HG03135 (cell line): ENCODE measurements around the gene SP2.

Experiments used
- ATAC-seq: cut with Tn5 transposase; IDR thresholded peaks from one replicate; pipeline ENCODE4 v1.9.1; 2021; ENCODE audit warnings: mild to moderate bottlenecking, moderate library complexity; ENCODE audit not compliant: unreplicated experiment

SP2 gene

GRCh38 chr17:47869114-47869513 is 26.9 kb upstream of the SP2 start:
- no peak for ATAC-seq

DNA sequence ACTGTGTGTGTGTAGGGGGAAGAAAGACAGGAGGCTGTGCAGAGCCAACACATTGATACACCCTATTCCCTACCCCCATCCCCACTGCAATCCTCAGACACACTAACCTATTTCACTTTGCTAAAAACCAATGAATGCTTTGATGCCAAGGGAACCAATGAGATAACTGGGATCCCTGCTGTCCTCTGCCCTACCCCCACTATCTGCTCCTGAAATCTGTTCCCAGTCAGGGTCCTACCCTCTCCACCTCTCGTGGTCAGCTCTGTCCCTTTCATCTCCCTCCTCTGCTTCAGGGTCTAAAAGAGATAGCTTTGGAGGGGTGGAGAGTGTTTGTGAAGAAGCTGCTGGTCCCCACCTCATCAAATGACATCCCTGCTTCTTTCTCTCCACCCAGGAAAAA is 26.0 kb upstream of the SP2 start:
- ATAC-seq = no peak

DNA sequence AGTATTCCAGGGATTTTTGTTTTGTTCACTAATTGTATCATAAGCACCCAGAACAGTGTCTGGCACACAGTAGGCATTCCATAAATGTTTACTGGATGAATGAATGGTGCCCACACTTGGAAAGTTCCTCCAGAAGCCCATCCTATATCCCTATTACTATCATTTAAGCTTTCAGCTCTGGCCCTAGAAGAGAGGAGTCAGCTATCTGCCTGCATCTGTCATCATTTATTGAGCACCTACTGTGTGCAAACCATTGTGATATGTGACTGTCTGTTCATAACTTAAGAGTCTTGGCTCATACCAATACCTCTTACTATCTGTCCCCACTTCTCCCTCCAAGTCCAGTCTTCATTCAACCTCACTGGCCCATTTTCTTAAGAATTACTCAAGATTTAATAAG is 25.0 kb upstream of the SP2 start:
- ATAC-seq = no peak

DNA sequence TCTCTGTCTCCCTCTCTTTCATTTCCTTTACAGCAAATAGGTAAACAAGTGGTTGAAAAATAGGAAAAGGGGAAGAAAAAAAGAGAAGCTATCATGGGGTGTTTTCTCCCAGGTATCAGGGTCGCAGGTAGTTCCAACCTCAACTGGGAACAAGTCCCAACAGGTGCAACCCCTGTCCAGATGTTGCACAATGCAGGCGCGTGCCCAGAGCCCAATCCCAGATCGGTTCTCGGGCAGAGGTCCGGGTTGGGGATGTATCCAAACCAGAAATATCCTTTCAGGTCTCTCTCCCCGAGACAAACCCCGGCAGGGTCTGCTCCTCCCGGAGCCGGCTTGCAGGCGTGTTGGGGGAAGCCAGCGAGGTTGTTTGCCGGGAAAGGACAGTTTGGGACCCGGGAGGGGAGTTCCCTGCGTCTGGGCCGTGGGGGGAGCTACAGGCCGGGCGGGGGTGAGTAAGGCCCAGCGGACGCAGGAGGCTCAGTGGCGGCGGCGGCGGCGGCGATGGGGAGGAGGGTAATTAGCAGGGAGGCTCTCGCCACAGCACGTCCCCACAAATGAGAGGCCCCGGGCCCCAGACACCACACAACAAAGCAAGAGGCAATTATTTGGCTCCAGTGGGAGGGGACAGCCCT is 23.9 kb upstream of the SP2 start:
- ATAC-seq = no peak

GRCh38 chr17:47872651-47873161 is 23.3 kb upstream of the SP2 start:
- ATAC-seq = no peak

DNA sequence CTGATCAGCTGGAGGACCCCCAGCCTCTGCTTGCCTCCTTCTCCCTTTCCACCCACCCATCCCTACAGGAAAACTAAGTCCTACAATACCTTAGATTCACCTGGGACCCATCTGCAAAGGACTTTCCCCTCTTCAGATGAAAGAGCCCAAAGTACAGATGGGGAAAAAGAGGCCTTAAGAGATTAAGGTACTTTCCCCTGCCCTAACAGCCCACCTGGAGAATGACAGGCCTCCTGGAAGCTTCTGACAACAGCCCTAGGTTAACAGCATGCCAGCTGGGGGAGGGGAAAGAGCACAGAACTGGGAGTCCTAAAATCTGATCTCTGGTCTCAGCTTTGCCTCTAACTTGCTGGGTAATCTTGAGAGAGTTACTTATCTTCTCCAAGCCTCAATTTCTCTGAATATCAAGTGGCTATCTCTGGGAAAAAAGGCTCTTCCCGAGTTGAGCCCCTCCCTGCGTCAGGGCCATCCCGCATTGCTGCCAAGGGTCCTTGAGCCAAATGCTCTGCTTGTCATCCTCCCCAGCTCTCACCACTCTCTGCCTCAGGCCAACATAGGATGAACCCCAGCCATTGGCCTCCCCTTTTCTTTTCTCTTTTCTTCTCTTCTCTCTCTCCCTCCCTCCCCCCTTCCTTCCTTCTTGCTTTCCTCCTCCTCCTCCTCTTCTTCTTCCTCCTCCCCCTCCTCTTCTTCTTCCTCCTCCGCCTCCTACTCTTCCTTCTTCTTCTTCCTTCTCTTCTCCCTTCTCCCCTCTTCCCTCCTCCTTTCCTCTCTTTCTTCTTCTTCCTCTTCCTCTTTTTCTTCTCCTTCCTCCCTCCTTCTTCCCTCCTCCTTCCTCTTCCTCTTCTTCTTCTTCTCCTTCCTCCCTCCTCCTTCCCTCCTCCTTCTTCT is 22.6 kb upstream of the SP2 start:
- ATAC-seq = no peak

GRCh38 chr17:47875011-47875985 is 20.7 kb upstream of the SP2 start:
- ATAC-seq = no peak

- ATAC-seq = no peak
Measured at GRCh38 chr17:47877368-47878034, 18.5 kb upstream of the SP2 start.

- no peak for ATAC-seq
Measured at GRCh38 chr17:47878203-47879027, 17.6 kb upstream of the SP2 start.

GRCh38 chr17:47879028-47879585 is 16.9 kb upstream of the SP2 start:
- no peak for ATAC-seq

- ATAC-seq = no peak
Measured at GRCh38 chr17:47879776-47880454, 16.1 kb upstream of the SP2 start.

DNA sequence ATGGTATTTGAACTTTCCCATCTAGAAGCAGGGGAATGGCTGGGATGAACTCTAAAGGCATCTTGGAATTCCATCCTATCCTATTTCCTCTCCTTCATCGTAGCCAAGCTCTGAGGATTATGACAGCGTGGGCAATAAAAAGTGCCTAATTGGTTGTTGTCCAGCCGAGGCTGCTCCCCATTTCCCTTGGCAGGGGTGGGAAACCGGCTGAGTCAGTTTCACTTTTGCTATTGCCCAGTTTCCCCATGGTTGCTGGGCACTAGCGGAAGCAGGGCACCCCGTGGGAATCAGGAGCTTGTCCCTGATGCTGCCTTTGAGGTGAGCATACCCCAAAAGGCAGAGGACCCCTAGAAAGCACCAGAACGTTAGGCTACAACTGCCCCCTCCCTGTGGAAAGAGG is 13.8 kb upstream of the SP2 start:
- no peak for ATAC-seq

DNA sequence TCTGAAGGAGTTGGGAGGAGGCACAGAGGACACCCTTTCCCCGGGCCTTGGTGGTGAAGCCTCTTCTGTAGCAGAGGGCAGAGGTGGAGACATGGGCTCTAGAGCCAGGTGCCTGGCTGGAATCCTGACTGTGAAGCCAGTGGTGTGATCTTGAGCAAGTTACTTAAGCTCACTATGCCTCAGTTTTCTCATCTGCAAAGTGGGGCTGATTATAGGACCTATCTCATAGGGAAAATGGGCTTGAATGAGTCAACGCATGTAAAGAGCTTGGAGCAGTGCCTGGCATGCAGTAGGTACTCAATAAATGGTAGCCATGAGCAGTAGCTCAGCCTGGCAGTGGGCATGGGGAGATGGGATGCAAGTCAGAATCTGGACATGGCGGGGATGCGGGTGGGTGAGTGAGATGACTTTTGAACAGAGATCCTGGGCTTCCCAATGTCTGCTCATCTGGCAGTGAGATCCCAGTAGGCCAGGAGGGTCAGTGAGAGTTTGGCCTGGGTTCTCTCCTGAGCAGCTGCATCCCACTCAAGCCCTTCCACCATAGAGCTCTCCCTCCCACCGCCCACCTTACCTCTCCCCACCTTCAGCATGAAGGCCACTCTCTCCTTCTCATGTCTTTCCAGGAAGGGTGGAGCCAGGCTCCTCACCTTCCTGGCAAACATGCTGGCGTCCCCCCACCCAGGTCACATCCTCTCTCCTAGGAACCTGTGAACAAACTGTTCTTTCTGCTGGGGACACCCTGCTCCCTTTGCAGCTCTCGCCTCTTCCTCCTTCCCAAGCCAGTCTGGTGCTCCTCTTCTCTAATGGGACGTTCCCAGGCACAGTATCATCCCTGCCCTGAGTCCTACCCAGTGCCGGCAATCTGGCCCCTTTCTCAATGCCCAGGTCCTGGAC is 13.1 kb upstream of the SP2 start:
- ATAC-seq = no peak

DNA sequence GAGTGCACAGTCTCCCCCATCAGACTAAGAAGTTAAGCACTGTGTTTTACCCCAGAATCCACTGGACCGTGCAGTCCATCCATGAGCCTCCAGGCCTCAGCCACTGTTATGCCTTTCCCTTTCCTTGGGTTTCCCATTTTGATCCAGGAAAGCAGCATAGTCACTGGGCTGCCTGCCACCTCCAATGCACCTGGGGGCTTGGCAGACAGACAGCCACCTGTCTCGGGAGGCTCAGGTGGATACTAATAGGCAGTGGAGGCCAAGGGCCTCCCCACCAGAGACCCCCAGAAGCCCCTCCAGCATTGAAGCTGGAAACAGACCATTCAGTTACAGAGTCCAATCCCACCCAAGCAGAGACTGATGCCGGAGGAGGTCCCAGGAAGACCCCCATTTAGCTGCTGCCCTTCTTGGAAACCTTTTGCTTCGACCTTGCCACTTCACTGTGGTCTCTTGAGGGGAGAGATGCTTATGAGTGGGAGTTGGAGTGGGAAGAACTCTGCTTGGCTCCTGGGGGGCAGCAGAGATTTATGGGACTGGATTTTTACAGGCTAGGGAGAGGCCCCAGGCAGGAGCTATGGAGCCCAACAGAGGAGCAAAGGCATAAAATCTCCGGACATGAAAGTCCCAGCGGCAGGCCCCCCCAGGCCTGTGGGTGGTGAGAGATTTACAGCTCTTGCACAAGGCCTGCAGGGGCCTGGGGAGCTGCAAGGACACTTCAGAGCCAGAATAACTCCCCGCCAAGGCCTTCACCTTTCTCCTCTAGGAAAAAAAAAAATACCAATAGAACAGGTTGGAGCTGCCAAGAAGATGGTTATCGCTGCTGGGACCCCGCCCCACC is 12.2 kb upstream of the SP2 start:
- no peak for ATAC-seq

- ATAC-seq = no peak
Measured at GRCh38 chr17:47884427-47884740, 11.7 kb upstream of the SP2 start.

DNA sequence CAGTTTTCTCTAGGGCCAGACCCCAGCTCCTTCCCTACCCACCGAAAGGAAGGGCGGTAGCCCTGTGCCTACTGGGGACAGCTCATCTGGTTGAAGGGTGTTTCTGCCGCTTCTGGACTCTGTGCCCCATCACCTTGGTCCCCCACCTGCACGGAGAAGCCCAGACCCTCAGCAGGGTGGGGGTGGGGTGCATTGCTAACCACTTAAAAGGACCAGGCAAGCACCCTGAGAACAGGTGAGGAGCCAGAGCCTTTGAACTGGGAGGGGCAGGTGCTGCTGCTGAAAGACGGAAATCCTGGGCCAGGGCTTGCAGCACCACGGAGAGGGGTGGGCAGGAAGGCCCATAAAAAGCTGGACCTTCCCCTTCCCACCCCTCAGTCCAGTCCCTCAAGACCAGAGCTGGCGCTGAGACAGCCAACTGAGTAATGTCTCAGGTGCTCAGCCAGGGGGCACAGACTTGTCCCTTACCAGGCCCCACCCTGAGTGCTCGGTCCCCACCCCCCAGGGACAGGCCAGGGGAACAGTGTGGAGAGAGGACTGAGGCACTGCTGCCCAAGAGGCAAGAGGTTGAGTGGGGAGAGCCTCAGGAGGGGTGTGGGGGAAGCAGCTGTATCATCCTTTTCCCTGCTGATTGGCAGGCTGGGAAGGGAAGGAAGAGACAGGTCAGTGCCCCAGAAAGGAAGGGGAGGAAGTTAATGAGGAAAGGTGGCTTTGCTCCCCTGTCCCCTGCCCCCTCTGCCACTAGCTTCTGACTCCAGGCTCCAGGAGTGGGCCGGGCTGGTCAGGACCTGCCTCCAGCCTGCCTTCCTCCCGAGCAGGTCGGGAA is 10.9 kb upstream of the SP2 start:
- ATAC-seq = no peak
